ENCODE measurements around the gene SLC44A5. TPM values are rescaled to one million over a fixed set of nuclear protein-coding genes. Genes with fewer than 3 reads are reported as not detected.

SLC44A5 gene
- total RNA-seq, 3 donors from 2014 or later = 1.6 to 4.6 (median 4.2) TPM

DNA sequence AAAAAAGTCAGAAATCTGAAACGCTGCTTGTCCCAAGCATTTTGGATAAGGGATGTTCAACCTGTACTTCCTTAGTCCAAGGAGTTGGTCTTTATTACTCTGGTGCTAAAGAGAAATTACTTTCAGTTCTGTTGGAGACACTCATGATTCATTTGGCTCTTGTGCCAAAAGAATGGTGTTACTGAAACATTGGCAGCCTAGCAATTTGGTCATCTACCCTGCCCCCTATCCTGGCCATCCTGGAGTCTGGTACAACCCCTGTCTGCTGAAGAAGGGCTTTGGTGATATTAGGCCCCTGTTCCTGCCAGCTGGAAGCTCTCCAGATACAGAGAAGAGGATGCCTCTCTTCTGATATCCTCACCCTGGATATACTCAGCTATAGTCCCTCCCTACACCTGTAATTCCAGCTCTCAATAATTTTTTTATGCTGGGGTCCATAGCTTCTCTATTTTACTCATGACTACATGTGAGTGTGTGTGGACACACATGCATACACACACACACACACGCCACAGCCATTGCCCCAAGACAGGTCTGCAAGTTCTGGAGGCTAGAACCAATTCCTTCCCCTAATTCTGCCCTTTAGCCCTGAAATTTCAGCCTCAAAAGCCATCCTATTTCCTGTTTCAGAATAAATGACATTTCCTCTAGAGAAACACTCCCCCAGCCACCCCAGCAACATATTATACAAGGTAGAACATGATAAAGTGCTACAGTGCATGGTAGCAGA, 436.7 kb downstream of the SLC44A5 start:
- Histone ChIP-seq H3K9me3 (no peaks in the 10 kb centered on the region), H3K4me1 (ENCODE audit: low read depth) (no peaks in the 10 kb centered on the region), H3K36me3 (ENCODE audit: low read depth) (no peaks in the 10 kb centered on the region), H3K4me3 (no peak overlapping the region)
- TF ChIP-seq, protein P1, sequence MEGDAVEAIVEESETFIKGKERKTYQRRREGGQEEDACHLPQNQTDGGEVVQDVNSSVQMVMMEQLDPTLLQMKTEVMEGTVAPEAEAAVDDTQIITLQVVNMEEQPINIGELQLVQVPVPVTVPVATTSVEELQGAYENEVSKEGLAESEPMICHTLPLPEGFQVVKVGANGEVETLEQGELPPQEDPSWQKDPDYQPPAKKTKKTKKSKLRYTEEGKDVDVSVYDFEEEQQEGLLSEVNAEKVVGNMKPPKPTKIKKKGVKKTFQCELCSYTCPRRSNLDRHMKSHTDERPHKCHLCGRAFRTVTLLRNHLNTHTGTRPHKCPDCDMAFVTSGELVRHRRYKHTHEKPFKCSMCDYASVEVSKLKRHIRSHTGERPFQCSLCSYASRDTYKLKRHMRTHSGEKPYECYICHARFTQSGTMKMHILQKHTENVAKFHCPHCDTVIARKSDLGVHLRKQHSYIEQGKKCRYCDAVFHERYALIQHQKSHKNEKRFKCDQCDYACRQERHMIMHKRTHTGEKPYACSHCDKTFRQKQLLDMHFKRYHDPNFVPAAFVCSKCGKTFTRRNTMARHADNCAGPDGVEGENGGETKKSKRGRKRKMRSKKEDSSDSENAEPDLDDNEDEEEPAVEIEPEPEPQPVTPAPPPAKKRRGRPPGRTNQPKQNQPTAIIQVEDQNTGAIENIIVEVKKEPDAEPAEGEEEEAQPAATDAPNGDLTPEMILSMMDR (IDR thresholded peaks at IDR 0.05) = no peak
- DNase-seq = no peak
- ATAC-seq = no peak
- intact Hi-C loops (cut with DNase I, micrococcal nuclease) = no loop called here

DNA sequence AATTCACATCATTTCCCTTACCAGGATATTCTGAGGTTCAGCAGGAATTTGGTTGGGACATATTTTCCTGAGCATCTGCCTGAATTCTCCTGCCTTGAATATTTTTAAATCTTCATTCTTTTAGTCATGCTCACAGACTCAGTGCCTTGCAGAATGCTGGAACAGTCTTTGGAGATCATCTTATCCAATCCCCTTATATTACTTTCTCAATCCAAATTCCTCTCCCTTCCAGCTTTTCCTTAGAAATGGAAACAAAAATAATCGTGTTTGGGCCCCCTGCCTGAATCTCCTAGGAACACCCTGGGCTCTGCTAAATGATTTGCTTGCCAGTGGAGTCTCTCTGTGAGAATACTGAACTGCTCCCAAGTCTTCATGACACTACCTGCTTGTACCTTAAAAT, 438.4 kb downstream of the SLC44A5 start:
- ATAC-seq = no peak
- intact Hi-C loops (cut with DNase I, micrococcal nuclease) = no loop called here

DNA sequence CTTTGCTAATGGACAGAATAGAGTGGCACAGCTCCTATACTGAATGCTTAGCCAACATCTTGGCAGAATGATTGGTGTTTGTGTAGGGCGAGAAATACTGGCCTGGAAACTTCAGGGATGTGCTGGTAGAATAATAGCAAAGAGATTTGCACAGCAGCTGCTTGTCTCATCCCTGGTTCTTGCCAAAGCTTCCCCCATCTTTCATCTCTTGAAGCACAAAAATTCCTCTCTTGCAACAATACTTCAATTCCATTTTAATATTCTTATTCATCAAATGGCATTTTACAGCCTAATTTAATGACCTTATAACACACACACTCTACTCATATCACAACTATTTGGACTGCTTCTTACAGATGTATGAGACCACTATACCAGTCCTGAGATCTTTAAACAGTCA, 439.0 kb downstream of the SLC44A5 start:
- TF ChIP-seq, protein P1 (IDR thresholded peaks at IDR 0.05) = no peak
- Histone ChIP-seq H3K9me3 (no peaks in the 10 kb centered on the region), H3K4me1 (ENCODE audit: low read depth) (no peaks in the 10 kb centered on the region), H3K4me3 (no peak overlapping the region), H3K36me3 (ENCODE audit: low read depth) (no peaks in the 10 kb centered on the region)
- ATAC-seq (no peak), DNase-seq (no peak)
- intact Hi-C loops (cut with DNase I, micrococcal nuclease) = no loop called here

More for the DNA sequence above, 438.4 kb downstream of the SLC44A5 start:
- DNase-seq = no peak
- Histone ChIP-seq H3K4me3 (no peak overlapping the region), H3K4me1 (ENCODE audit: low read depth) (no peaks in the 10 kb centered on the region), H3K36me3 (ENCODE audit: low read depth) (no peaks in the 10 kb centered on the region), H3K9me3 (no peaks in the 10 kb centered on the region)
- TF ChIP-seq, protein P1 (IDR thresholded peaks at IDR 0.05) = no peak

DNA sequence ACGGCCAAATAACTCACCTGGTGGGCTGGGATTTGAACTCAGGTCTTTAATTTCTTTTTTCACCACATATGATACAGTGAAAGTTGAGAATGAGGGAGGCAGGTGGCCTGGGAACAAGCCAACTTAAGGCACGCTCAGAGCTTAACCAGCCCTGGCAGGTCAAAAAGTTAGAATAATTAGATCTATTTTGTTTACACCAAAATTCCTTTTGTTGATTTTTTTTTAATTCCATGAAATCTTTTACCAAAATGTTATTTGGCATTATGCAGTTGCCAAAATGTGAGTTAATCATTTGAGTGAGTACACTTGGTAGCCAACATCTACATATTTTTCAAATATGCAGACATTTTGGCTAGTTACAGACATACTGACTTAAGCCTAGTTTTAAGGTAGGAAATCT, 439.9 kb downstream of the SLC44A5 start:
- DNase-seq (no peak), ATAC-seq (no peak)
- no peak overlapping the region for H3K4me3 ChIP-seq
- no peaks in the 10 kb centered on the region for H3K4me1 ChIP-seq (ENCODE audit: low read depth)
- H3K9me3 ChIP-seq = no peaks in the 10 kb centered on the region
- no peaks in the 10 kb centered on the region for H3K36me3 ChIP-seq (ENCODE audit: low read depth)
- TF ChIP-seq, protein P1 (IDR thresholded peaks at IDR 0.05) = no peak
- intact Hi-C loops (cut with DNase I, micrococcal nuclease) = no loop called here

DNA sequence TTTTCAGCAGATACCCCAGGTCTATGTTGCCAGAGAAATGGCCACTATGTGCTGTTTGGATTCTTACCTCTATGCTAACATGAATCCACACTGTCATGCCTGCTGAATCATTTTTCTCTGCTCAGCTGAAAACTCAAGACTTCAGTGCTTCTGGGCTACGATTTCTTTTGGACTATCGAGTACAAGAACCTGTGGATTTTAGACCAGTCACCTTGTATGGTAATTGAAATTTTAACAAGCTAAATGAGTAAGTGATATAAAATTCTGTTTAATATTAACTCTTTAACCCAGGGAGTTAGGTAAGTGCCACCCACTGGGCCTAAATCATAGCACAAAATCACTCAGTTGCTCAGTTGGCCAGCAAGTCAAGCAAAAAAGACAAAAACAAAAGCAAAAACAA, 440.9 kb downstream of the SLC44A5 start:
- H3K4me3 ChIP-seq = no peak overlapping the region
- no peaks in the 10 kb centered on the region for H3K4me1 ChIP-seq (ENCODE audit: low read depth)
- intact Hi-C loops (cut with DNase I, micrococcal nuclease) = no loop called here
- TF ChIP-seq, protein P1 (IDR thresholded peaks at IDR 0.05) = no peak
- no peak for DNase-seq
- H3K36me3 ChIP-seq (ENCODE audit: low read depth) = no peaks in the 10 kb centered on the region
- no peaks in the 10 kb centered on the region for H3K9me3 ChIP-seq
- ATAC-seq = no peak

Measured in mucosa of descending colon (tissue), 3 donors.